ENCODE data around the gene TCEAL2. TPM values are rescaled to one million over a fixed set of nuclear protein-coding genes. Genes with fewer than 3 reads are reported as not detected.
"Not testable (repeated sequence)": the region's sequence is repeated elsewhere in the genome, so short reads cannot be mapped to it uniquely, and the experiment has no call there.

TCEAL2 gene
- polyA plus RNA-seq (2011; rRNA removed) (not detected in 2 replicates), polyA minus RNA-seq (2011; rRNA and poly(A)+ RNA removed) (not detected in 2 replicates)

DNA sequence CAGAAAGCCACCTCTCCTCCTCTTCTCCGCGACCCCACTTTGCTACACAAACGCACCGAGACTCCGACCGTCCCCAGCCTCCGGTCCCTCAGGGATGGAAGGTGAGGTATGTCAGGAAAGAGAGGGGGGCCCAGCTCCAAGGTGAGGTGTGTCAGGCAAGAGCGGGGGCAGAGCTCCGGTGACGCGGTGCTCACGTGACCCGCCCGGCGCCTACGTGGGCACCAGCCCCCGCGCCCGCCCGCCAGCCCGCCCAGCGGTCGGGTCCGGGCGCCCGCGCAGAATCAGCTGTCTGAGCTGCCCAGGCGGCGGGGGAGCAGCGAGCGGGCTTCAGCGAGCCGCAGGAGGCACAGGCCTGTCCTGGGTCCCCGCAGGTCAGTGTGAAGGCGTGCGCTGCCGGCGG is at the start of gene TCEAL2:
Gene TCEAL2 (plus strand): TSS at position 244 of the 400 bp plus-strand sequence. CDS start 1,152 bp downstream, outside the sequence.
- POLR2A ChIA-PET; H3K4me3 ChIP-seq (ENCODE audit: low read depth, low read length); CTCF ChIA-PET; H3K27ac ChIP-seq (ENCODE audit: low read depth, low read length); H3K27me3 ChIP-seq (ENCODE audit: control insufficient read depth, insufficient read depth, low read length); DNase-seq (ENCODE audit: low read depth, low spot score); H3K9me3 ChIP-seq (ENCODE audit: control insufficient read depth, insufficient read depth, low read length): not testable (repeated sequence)

DNA sequence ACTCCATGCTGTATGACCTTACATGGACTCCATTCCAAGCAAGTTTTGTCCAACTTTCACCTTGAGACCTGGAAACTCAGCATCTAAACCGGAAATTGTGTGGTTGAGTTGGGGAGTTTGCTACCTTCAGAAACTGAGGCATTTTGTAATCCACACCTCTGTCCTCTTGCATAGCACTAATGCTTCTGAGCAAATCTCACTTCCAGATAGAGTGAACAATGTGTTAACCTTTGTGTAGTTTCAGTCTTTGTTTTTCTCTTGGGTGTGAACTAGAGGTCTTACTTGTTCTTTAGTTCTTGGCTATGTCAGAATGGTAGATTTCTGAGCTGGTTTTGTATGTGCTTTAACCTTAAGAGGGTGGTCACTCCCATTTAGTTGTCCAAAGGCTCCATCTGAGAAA is 48.1 kb upstream of the TCEAL2 start:
- POLR2A ChIA-PET = no interaction called here

DNA sequence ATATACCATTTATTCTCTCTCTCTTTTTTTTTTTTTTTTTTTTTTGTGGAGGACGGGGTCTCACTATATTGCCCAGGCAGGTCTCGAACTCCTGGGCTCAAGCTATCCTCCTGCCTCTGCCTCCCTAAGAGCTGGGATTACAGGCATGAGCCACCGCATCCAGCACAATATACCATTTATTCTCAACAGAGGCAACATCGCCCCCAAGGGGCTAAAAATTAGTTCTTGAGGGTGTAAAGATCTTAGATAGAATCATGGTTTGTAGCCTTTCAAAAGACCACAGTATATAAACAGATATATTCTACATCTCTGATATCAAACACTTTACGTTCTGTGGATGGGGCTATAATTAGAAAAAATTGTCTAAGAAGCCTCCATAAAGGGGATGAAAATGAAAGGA is 39.8 kb upstream of the TCEAL2 start:
- POLR2A ChIA-PET = no interaction called here
- CTCF ChIA-PET = interaction anchor here (0.6 kb wide), 1 partner anchor 409 kb away, joined by 3 read pairs; no protein-coding TSS in a partner anchor
- no peaks in the 10 kb centered on the region for H3K27me3 ChIP-seq (ENCODE audit: control insufficient read depth, insufficient read depth, low read length)
- no peak for DNase-seq (ENCODE audit: low read depth, low spot score)
- no peak overlapping the region for H3K27ac ChIP-seq (ENCODE audit: low read depth, low read length)
- H3K9me3 ChIP-seq (ENCODE audit: control insufficient read depth, insufficient read depth, low read length) = no peaks in the 10 kb centered on the region
- no peak overlapping the region for H3K4me3 ChIP-seq (ENCODE audit: low read depth, low read length)
- TF ChIP-seq, protein P1, sequence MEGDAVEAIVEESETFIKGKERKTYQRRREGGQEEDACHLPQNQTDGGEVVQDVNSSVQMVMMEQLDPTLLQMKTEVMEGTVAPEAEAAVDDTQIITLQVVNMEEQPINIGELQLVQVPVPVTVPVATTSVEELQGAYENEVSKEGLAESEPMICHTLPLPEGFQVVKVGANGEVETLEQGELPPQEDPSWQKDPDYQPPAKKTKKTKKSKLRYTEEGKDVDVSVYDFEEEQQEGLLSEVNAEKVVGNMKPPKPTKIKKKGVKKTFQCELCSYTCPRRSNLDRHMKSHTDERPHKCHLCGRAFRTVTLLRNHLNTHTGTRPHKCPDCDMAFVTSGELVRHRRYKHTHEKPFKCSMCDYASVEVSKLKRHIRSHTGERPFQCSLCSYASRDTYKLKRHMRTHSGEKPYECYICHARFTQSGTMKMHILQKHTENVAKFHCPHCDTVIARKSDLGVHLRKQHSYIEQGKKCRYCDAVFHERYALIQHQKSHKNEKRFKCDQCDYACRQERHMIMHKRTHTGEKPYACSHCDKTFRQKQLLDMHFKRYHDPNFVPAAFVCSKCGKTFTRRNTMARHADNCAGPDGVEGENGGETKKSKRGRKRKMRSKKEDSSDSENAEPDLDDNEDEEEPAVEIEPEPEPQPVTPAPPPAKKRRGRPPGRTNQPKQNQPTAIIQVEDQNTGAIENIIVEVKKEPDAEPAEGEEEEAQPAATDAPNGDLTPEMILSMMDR (IDR thresholded peaks at IDR 0.05; ENCODE audit: low read depth, low read length) = no peak

More for the DNA sequence above, 48.1 kb upstream of the TCEAL2 start:
- Histone ChIP-seq H3K9me3 (ENCODE audit: control insufficient read depth, insufficient read depth, low read length) (no peaks in the 10 kb centered on the region; the same call in 1 of the 2 replicates), H3K4me3 (ENCODE audit: low read depth, low read length) (no peak overlapping the region), H3K27ac (ENCODE audit: low read depth, low read length) (no peak overlapping the region), H3K27me3 (ENCODE audit: control insufficient read depth, insufficient read depth, low read length) (no peaks in the 10 kb centered on the region)
- DNase-seq (ENCODE audit: low read depth, low spot score) = no peak
- CTCF ChIA-PET = no interaction called here
- TF ChIP-seq, protein P1 (IDR thresholded peaks at IDR 0.05; ENCODE audit: low read depth, low read length) = no peak

DNA sequence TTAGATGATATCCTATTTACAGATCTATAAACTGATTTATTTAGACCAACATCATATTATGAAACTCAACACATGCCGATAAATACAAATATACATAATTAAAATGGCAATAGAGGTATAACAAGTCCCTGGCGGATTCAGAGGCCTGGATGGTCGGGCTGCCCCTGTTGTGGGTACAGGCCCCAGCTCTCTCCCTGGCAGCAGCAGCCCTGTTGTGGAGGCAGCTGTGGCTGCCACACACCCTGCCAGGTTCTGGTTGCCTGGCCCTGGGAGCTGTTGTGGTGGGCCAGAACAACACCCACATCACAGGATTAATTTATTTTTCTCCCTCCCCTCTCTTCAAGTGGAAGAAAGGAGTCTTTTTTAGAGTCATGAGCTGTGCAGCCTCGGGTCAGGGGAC is 12.1 kb upstream of the TCEAL2 start:
- H3K9me3 ChIP-seq (ENCODE audit: control insufficient read depth, insufficient read depth, low read length) = peaks cover 9% of the 10 kb centered on the region
- H3K27ac ChIP-seq (ENCODE audit: low read depth, low read length) = no peak overlapping the region
- no peaks in the 10 kb centered on the region for H3K27me3 ChIP-seq (ENCODE audit: control insufficient read depth, insufficient read depth, low read length)
- ChIA-PET POLR2A (no interaction called here), CTCF (no interaction called here)
- DNase-seq (ENCODE audit: low read depth, low spot score) = no peak
- TF ChIP-seq, protein P1 (IDR thresholded peaks at IDR 0.05; ENCODE audit: low read depth, low read length) = no peak
- H3K4me3 ChIP-seq (ENCODE audit: low read depth, low read length) = no peak overlapping the region

DNA sequence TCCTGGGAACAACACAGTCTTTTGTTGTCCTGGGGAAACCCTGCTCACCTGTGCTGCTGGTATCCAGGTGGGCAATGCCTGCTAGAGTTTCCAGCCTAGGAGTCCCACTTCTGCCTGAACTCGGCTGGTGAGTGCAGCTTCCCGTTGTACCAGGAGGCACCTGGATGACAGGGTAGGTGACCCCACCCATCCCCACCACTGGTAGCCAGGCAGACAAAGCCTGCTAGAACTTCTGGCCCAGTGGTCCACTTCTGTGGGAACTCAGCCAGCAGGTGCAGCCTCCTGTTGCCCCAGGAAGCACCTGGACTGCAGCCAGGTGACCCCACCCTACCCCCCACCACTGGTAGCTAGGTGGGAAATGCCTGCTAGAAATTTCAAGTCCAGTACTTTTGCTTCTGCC is 9.7 kb upstream of the TCEAL2 start:
- no peaks in the 10 kb centered on the region for H3K27me3 ChIP-seq (ENCODE audit: control insufficient read depth, insufficient read depth, low read length)
- CTCF ChIA-PET = no interaction called here
- TF ChIP-seq, protein P1 (IDR thresholded peaks at IDR 0.05; ENCODE audit: low read depth, low read length) = no peak
- POLR2A ChIA-PET = no interaction called here
- no peak overlapping the region for H3K4me3 ChIP-seq (ENCODE audit: low read depth, low read length)
- no peak for DNase-seq (ENCODE audit: low read depth, low spot score)
- no peak overlapping the region for H3K27ac ChIP-seq (ENCODE audit: low read depth, low read length)
- H3K9me3 ChIP-seq (ENCODE audit: control insufficient read depth, insufficient read depth, low read length) = peaks cover 9% of the 10 kb centered on the region

DNA sequence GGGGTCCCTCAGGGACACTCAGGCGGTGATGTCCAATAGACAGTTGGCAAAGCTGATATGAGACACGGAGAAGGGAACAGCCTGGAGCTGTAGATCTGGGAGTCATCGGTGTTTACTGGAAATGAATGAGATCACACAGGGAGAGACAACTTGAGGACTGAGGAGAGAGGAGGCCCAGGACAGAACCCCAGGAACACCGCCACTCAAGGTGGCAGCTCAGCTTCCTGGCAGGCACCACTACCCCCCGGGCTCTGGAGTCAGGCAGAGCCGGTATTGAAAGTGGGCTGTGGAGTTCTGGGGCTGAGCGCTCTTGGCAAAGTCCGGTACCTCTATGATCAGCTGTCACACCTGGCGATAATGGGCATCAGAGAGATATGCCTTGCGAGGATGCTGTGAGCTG is 465 bp upstream of the TCEAL2 start:
- CTCF ChIA-PET; H3K4me3 ChIP-seq (ENCODE audit: low read depth, low read length); DNase-seq (ENCODE audit: low read depth, low spot score); H3K27ac ChIP-seq (ENCODE audit: low read depth, low read length); H3K27me3 ChIP-seq (ENCODE audit: control insufficient read depth, insufficient read depth, low read length); H3K9me3 ChIP-seq (ENCODE audit: control insufficient read depth, insufficient read depth, low read length); POLR2A ChIA-PET: not testable (repeated sequence)

DNA sequence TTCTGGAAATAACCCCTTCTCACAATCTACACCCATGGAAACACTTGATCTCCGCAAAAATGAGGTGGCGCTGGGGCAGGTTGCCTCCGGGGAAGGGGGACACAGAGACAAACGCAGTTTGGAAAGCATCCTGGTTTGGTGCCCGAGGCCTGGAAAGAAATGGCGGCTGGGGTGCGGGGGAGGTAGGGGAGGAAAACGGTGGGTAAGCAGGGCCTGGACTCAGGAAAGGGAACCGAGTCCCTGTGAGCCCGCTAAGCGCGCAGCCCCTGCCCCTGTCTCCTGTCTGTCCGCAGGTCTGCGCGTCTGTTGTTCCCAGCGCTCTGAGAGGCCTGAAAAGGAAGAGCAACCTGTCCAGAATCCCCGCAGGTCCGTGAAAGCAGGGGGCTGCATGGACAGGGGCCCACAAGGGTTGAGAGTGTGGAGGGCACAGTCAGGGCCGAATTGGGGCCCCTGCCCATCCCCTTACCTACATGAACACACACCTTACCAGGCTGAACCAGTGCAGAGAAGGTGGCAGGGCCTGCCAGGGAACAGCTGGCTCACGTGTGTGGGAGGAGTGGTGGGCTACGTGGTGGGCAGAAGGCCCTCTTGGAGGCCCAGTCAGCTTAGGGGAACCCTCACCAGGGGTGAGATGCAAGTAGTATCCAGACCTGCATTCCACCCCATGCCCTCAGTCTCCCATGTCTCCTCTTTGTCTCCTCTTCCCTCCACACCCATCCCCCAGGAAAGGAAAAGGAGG is 770 bp downstream of the TCEAL2 start:
- POLR2A ChIA-PET; CTCF ChIA-PET; H3K4me3 ChIP-seq (ENCODE audit: low read depth, low read length); DNase-seq (ENCODE audit: low read depth, low spot score); H3K27ac ChIP-seq (ENCODE audit: low read depth, low read length); H3K27me3 ChIP-seq (ENCODE audit: control insufficient read depth, insufficient read depth, low read length); H3K9me3 ChIP-seq (ENCODE audit: control insufficient read depth, insufficient read depth, low read length): not testable (repeated sequence)

Measured in AG04450 (cell line).